PC-9 (cell line): ENCODE results near the gene ISL2. TPM values are rescaled to one million over a fixed set of nuclear protein-coding genes. Genes with fewer than 3 reads are reported as not detected.
"Not testable (repeated sequence)": the region's sequence is repeated elsewhere in the genome, so short reads cannot be mapped to it uniquely, and the experiment has no call there.

Experiments used
- Bru-seq: library from RNA; stranded (reverse); fragments of 400-500 nt; gene quantifications from one replicate; lab custom pipeline; 2021; lab: Mats Ljungman, UMichigan
- BruChase-seq, 2 experiments: library from RNA; stranded (reverse); fragments of 400-500 nt; gene quantifications; one replicate each; lab custom pipeline; 2021; lab: Mats Ljungman, UMichigan
- BruUV-seq: library from RNA; stranded (reverse); fragments of 400-500 nt; replicated peaks from 2 replicates; lab custom pipeline; 2021; lab: Mats Ljungman, UMichigan
- CTCF ChIA-PET: fragments of 300-600 bp; sonication (Branson Sonifier 250); formaldehyde crosslinking; loops from one replicate; lab custom pipeline; 2022; ENCODE audit warnings: antibody characterized with exemption; lab: Charles Lee
- POLR2A ChIA-PET: fragments of 300-600 bp; sonication (Branson Sonifier 250); formaldehyde crosslinking; loops from one replicate; lab custom pipeline; 2022; ENCODE audit warnings: antibody characterized with exemption; ENCODE audit not compliant: unreplicated experiment; lab: Charles Lee
- DNase-seq, 2 experiments: peaks; one replicate each; pipeline versions ENCODE4 v3.0.0 to v3.0.0-alpha.2; 2015 to 2022; ENCODE audit warnings: mixed read lengths in 1 of 2
- H2AFZ ChIP-seq: fragments of 200-600 bp; sonication (generic); 2 replicates; pipeline ENCODE4 v1.8.1; 2017; ENCODE audit warnings: antibody characterized with exemption
- H3F3A ChIP-seq: fragments of 200-600 bp; sonication (generic); 2 replicates; pipeline ENCODE4 v1.8.1; 2017; ENCODE audit warnings: antibody characterized with exemption, mild to moderate bottlenecking, low read depth; ENCODE audit not compliant: insufficient read depth
- H3K27ac ChIP-seq: fragments of 200-600 bp; sonication (generic); 2 replicates; pipeline ENCODE4 v1.6.1; 2016; ENCODE audit warnings: mixed run types
- H3K27me3 ChIP-seq: fragments of 200-600 bp; sonication (generic); 2 replicates; pipeline ENCODE4 v1.6.1; 2016; ENCODE audit warnings: low read depth, mixed run types; ENCODE audit not compliant: insufficient read depth
- H3K36me3 ChIP-seq: fragments of 200-600 bp; sonication (generic); 2 replicates; pipeline ENCODE4 v1.6.1; 2016; ENCODE audit warnings: low read depth, mixed run types
- H3K4me1 ChIP-seq: fragments of 200-600 bp; sonication (generic); replicated peaks from 2 replicates; pipeline ENCODE4 v1.6.1; 2016; ENCODE audit warnings: mixed run types; ENCODE audit not compliant: insufficient read depth
- H3K4me2 ChIP-seq: fragments of 200-600 bp; sonication (generic); 2 replicates; pipeline ENCODE4 v1.6.1; 2017; ENCODE audit warnings: mixed run types
- H3K4me3 ChIP-seq: fragments of 200-600 bp; sonication (generic); 2 replicates; pipeline ENCODE4 v1.6.1; 2016; ENCODE audit warnings: mixed run types
- H3K79me2 ChIP-seq: fragments of 200-600 bp; sonication (generic); 2 replicates; pipeline ENCODE4 v1.6.1; 2017; ENCODE audit warnings: low read depth, mixed run types
- H3K9me2 ChIP-seq: fragments of 200-600 bp; sonication (generic); 2 replicates; pipeline ENCODE4 v1.8.1; 2017; ENCODE audit warnings: mild to moderate bottlenecking; ENCODE audit not compliant: insufficient read depth
- H3K9me3 ChIP-seq: fragments of 200-600 bp; sonication (generic); 2 replicates; pipeline ENCODE4 v1.8.1; 2016; ENCODE audit warnings: low read depth; ENCODE audit not compliant: insufficient read depth
- H4K20me1 ChIP-seq: fragments of 200-600 bp; sonication (generic); 2 replicates; pipeline ENCODE4 v1.8.1; 2017; ENCODE audit not compliant: insufficient read depth
- EZH2 ChIP-seq: fragments of 200-600 bp; sonication (generic); IDR thresholded peaks from 2 replicates; pipeline ENCODE4 v1.8.0; 2017; ENCODE audit warnings: antibody characterized with exemption, low read depth
- intact Hi-C: fragments of 100-400 bp; cut with micrococcal nuclease; formaldehyde crosslinking; loops from one replicate; pipeline ENCODE4 v1.10.0; 2022; ENCODE audit not compliant: unreplicated experiment
- long read RNA-seq: library from polyadenylated mRNA; stranded (forward); transcript quantifications from one replicate; pipeline ENCODE4 v2.0.0, GENCODE V29; 2022
- total RNA-seq: library from RNA; stranded (reverse); gene quantifications from 2 replicates; pipeline ENCODE4 v1.2.3, GENCODE V29; 2021
- TF ChIP-seq, protein P1 (sequence below): fragments of 200-600 bp; sonication (generic); conservative IDR thresholded peaks from 2 replicates; pipeline ENCODE4 v1.6.1; 2017; ENCODE audit warnings: mixed run types, antibody characterized with exemption, mild to moderate bottlenecking, moderate library complexity

Gene ISL2
- total RNA-seq (0.24 and 0.63 TPM in 2 replicates), Bru-seq, nascent RNA (percentile 18 among the genes with signal in this experiment), BruChase-seq, experiment 1, labeled RNA remaining after a 2-hour chase (not detected), BruChase-seq, experiment 2, labeled RNA remaining after a 6-hour chase (percentile 10 among the genes with signal in this experiment)
- long read RNA-seq, partial matches to known transcripts, result 0 of 3 reads
- long read RNA-seq, other reads (novel, unspliced or antisense), result 1 of 3 reads

DNA sequence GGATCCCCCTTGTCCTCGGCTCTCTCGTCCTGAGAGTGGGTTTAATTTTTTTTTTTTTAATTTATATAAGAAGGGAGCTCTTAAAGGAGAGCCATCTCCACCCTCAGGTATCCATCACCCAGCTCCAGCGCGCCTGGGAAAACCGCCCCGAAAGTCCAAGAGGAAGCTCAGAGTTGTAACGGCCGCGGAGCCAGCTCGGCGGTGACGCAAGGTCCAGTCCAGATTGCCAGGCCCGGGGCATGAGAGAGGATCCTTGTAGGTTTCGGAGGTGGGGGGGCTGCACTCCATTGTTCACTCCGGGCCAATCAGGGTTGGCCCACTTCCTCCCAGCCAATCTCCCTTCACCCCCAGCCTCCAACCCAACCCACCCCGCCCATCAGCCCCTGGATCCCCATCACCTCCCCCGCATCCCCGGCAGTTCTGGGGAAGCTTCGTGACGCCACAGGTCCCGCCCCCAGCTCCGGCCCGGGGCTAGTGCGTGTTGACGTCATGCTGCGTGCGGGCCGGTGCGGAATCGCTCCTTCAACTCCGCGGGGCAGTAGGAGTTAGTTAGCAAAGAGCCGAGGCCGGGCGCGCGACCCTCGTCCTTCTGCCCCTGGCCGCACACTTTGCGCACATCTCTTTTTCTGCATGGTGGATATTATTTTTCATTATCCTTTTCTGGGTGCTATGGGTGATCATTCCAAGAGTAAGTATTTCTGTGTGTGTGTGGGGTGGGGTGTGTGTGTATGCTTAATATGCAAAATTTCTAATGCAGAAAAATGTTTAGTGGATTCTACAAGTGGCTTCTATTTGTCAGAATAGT, at the start of gene ISL2:
Gene ISL2 (plus strand): TSS at position 520 of the 805 bp plus-strand sequence. CDS start 111 bp downstream, at position 631.
- Histone ChIP-seq H4K20me1 (no peaks in the 10 kb centered on the region), H3K36me3 (no peaks in the 10 kb centered on the region), H3F3A (no peaks in the 10 kb centered on the region), H3K27ac (no peak within 1 kb of the TSS), H3K9me2 (no peaks in the 10 kb centered on the region), H3K4me2 (no peak within 1 kb of the TSS), H3K27me3 (no peaks in the 10 kb centered on the region), H3K9me3 (no peaks in the 10 kb centered on the region), H3K4me1 (no peaks in the 10 kb centered on the region), H3K79me2 (no peaks in the 10 kb centered on the region), H2AFZ (no peak within 1 kb of the TSS), H3K4me3 (no peak within 1 kb of the TSS)
- TF ChIP-seq EZH2, result no peak
- TF ChIP-seq, protein P1, sequence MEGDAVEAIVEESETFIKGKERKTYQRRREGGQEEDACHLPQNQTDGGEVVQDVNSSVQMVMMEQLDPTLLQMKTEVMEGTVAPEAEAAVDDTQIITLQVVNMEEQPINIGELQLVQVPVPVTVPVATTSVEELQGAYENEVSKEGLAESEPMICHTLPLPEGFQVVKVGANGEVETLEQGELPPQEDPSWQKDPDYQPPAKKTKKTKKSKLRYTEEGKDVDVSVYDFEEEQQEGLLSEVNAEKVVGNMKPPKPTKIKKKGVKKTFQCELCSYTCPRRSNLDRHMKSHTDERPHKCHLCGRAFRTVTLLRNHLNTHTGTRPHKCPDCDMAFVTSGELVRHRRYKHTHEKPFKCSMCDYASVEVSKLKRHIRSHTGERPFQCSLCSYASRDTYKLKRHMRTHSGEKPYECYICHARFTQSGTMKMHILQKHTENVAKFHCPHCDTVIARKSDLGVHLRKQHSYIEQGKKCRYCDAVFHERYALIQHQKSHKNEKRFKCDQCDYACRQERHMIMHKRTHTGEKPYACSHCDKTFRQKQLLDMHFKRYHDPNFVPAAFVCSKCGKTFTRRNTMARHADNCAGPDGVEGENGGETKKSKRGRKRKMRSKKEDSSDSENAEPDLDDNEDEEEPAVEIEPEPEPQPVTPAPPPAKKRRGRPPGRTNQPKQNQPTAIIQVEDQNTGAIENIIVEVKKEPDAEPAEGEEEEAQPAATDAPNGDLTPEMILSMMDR, result no peak
- intact Hi-C loops, result no loop called here
- CTCF ChIA-PET, result interaction anchor here (0.6 kb wide), 2 partner anchors 136 to 293 kb away, joined by 4 to 5 read pairs; no protein-coding TSS in a partner anchor
- POLR2A ChIA-PET, result interaction anchor here (0.6 kb wide), 1 partner anchor 123 kb away, joined by 10 read pairs; no protein-coding TSS in a partner anchor
- no peak for DNase-seq
- no TSS peak for BruUV-seq

DNA sequence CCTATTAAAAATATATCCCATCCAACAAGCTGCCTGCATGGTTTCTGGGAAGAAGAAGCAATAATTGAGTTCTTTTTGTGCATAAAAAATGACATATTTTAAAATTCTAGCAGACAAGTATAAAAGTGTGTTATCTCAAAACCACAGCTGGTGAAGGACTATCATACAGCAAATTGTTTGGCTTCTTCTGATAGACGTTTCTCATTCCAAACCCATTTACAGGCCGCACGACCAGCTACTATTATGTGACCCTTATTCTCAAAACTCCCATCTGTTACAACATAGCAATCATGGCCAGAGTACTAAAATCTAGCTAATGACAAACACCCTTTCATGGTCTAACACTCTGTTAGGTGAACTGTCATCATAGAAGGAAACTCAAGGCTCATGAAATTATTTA, 47.0 kb upstream of the ISL2 start:
- Histone ChIP-seq H3K27ac (peak overlapping the region; percentile 9; the same call in 1 of the 2 replicates), H3F3A (peaks cover 16% of the 10 kb centered on the region; the same call in 1 of the 2 replicates), H3K79me2 (peaks cover 51% of the 10 kb centered on the region), H3K36me3 (peaks cover 20% of the 10 kb centered on the region), H3K9me3 (no peaks in the 10 kb centered on the region), H3K27me3 (no peaks in the 10 kb centered on the region), H3K4me3 (no peak overlapping the region), H3K9me2 (no peaks in the 10 kb centered on the region), H2AFZ (no peak overlapping the region), H3K4me1 (no peaks in the 10 kb centered on the region), H3K4me2 (no peak overlapping the region), H4K20me1 (peaks cover 29% of the 10 kb centered on the region)
- POLR2A ChIA-PET, result no interaction called here
- CTCF ChIA-PET, result interaction anchor here (0.6 kb wide), 2 partner anchors 38 to 218 kb away, joined by 3 to 9 read pairs; no protein-coding TSS in a partner anchor
- BruUV-seq, result no TSS peak
- no peak for DNase-seq
- intact Hi-C loops, result no loop called here
- no peak for TF ChIP-seq EZH2
- TF ChIP-seq, protein P1, result no peak

DNA sequence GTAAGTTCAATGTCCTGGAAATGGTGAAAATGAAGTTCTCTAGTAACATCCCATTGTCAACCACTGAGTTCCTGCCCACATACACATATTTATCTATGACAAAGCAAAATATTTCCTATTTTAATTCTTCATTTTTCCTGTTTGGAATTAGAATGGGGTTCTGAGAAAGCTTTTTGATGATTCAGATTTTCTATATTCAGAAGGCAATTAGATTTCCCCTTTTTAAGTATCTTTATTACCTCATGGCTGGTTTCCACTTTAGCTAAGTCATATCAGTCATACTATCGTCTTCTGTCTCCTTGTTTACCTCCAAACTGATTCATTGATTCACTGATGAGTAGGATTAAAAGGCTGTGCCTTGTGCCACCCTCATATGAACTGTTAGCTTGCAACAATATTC, 43.2 kb upstream of the ISL2 start:
- Histone ChIP-seq H3F3A (peaks cover 9% of the 10 kb centered on the region; the same call in 1 of the 2 replicates), H3K4me3 (no peak overlapping the region), H2AFZ (no peak overlapping the region), H3K4me2 (no peak overlapping the region), H3K4me1 (no peaks in the 10 kb centered on the region), H4K20me1 (peaks cover 48% of the 10 kb centered on the region), H3K9me3 (no peaks in the 10 kb centered on the region), H3K27me3 (no peaks in the 10 kb centered on the region), H3K36me3 (peaks cover 9% of the 10 kb centered on the region), H3K9me2 (no peaks in the 10 kb centered on the region), H3K79me2 (peaks cover 84% of the 10 kb centered on the region), H3K27ac (no peak overlapping the region)
- no TSS peak for BruUV-seq
- CTCF ChIA-PET, result no interaction called here
- POLR2A ChIA-PET, result no interaction called here
- TF ChIP-seq, protein P1, result no peak
- intact Hi-C loops, result no loop called here
- no peak for DNase-seq

DNA sequence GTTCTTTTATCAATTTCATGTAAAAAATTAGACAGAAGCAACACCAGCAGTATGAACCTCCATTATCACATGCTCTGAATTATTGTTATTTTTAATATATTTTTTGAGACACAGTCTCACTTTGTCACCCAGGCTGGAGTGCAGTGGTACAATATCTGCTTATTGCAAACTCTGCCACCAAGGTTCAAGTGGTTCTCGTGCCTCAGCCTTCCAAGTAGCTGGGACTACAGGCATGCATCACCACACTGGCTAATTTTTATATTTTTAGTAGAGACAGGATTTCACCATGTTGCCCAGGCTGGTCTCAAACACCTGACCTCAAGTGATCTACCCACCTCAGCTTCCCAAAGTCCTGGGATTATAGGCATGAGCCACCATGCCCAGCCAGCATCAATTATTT, 42.1 kb upstream of the ISL2 start:
- CTCF ChIA-PET, H3K4me3 ChIP-seq, H3K36me3 ChIP-seq, H3K4me1 ChIP-seq, H2AFZ ChIP-seq, BruUV-seq, intact Hi-C loops, DNase-seq, POLR2A ChIA-PET, H3K9me2 ChIP-seq, H3K27ac ChIP-seq, H3K9me3 ChIP-seq, H3F3A ChIP-seq, H3K4me2 ChIP-seq, H3K27me3 ChIP-seq: not testable (repeated sequence)
- Histone ChIP-seq H3K79me2 (peaks cover 89% of the 10 kb centered on the region), H4K20me1 (peaks cover 57% of the 10 kb centered on the region)
